Spleen (tissue), 7 donors: ENCODE data around the gene KLHL22.

Source experiments
- CTCF ChIP-seq, 11 experiments: fragments of 200-600 bp in 7 of 11; fragments of 450-650 bp in 4 of 11; sonication (generic) in 4 of 11; IDR thresholded peaks in 8 of 11; conservative IDR thresholded peaks in 3 of 11; 1 replicate in 7 of 11; 2 replicates in 4 of 11; pipeline versions ENCODE4 v1.4.0 to v1.8.0; 2016 to 2021; ENCODE audit warnings: antibody characterized with exemption in 11 of 11, inconsistent platforms in 4 of 11, mild to moderate bottlenecking in 1 of 11
- POLR2A ChIP-seq, 3 donors: fragments of 450-650 bp; IDR thresholded peaks; one replicate each; pipeline ENCODE4 v1.5.1; 2017; ENCODE audit warnings: antibody characterized with exemption in 3 of 3, mild to moderate bottlenecking in 1 of 3
- POLR2AphosphoS5 ChIP-seq, 3 donors: sonication (generic); formaldehyde crosslinking; IDR thresholded peaks; one replicate each; pipeline ENCODE4 v1.5.1; 2017; ENCODE audit warnings: antibody characterized with exemption in 3 of 3
- donor health status: DM: no; HTN: no; CAD: no; lungs with moderate emphysema.
- donor health status: DM: no; HTN: no; CAD: no.
- donor health status: DM: no; HTN: no; CAD: no.

- TF ChIP-seq POLR2AphosphoS5 (IDR thresholded peaks at IDR 0.05) (no peak), CTCF (IDR thresholded peaks at IDR 0.05 in 8 of 11, conservative IDR thresholded peaks at IDR 0.05 in 3 of 11) (no peak), POLR2A (IDR thresholded peaks at IDR 0.05) (no peak)
These were observed 13.2 kb upstream of the KLHL22 start for GRCh38 chr22:20508815-20509271.
